ENCODE data around the gene ANP32A.
A peak's percentile ranks its signal among the peaks of the same experiment; 100 is the strongest.
"Not testable (repeated sequence)": the region's sequence is repeated elsewhere in the genome, so short reads cannot be mapped to it uniquely, and the experiment has no call there.

Gene ANP32A
- total RNA-seq, result 59.0 to 243 (median 129) reads per million in 3 experiments

GRCh38 chr15:68820295-68821189 is at the start of gene ANP32A:
Gene ANP32A, minus strand, starts transcription at chr15:68820895. Its CDS starts 144 bp downstream, at chr15:68820751.
- peak; percentile 92 for DNase-seq

DNA sequence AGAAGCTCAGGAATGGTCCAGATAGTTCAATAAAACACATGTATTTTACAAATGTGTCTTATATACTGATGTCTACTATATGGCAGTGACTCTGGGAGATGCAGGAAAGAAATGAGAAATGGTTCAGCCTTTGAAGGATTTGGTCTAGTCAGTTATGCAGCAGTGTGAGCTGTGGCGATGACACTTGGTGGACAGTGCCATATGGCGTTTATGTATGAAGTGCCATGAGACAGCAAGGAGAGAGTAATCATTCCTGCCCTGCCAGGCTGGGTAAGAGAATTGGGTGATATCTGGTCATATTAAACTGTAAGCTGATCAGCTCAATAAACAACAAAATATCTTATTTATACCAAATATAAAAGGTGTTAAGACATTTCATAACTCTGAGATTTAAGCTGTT is 47.6 kb upstream of the ANP32A start:
- no peak for DNase-seq

DNA sequence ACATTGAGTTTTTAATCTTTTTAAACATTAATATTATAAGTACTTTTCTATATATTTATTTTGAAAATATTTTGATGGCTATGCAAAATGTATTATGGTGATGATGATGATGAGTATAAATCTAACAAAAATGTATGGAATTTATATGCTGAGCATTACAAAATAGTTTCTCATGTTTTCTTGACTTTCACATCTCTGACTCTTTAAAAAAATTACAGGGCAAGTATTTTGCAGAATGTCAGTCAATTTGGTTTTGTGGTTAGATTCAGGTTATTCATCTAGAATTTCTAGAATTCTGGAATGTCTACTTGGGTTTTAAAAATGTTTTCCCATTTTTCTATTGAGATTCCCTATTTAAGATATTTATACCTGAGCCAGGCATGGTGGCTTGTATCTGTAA is 41.7 kb upstream of the ANP32A start:
- DNase-seq, result no peak

- not testable (repeated sequence) for DNase-seq
Observed at GRCh38 chr15:68858666-68859065, 38.0 kb upstream of the ANP32A start.

- not testable (repeated sequence) for DNase-seq
Observed at GRCh38 chr15:68857443-68857842, 36.7 kb upstream of the ANP32A start.

DNA sequence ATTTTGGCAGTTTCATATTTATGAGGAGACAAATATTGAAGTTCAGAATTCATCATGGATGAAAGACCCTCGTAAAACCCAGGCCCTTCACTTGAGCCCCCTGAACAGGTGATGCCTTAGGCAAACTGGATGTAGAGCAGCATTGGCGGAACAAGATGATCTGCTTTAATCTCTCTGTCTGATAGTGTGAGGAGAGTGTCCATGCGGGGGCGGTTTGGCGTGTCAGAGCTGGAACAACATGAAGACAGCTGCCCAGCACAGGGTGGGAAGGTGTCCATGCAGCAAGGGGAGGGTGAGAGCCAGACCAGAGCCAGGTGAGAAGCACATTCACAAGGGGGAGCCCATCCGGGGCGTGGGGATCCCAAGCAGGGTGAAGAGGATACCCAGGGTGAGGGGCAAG is 31.8 kb upstream of the ANP32A start:
- no peak for DNase-seq

DNA sequence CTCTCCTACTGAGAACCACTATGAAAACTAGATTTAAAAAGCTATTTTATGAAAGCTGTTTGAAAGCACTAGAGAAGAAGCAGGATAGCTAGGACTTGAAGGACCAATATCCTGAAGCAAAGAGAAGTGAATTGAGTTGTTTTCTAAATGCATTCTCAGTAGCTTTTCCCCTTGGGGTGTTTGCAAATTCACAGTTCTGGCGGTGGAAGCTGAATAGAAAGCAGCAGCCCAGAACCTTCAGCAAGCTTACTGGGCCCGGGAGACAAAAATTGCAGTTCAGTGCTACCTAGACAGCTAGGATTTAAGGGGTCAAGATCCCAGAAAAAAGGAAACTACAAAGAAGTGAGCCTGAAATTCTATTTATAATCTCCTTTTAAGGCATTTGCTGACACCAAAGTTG is 31.3 kb upstream of the ANP32A start:
- no peak for DNase-seq

DNA sequence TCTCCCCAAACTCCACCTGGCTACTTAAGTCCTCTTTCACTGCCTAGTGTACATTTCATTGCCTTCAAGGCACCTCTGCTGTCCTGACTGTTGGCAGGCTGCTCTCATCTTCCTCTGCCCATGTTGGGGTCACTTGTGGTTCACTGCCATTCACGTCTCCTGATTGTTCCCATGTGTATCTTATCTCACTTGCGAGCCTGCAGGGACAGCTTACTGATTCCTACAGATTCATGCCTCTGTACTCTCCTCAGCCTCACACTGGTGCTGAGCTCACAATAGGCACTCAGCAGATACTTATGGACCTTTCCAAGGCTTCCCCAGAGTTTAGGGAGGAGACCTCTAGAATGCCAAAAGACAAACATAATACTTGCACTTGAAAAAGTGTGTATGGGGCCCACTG is 28.8 kb upstream of the ANP32A start:
- DNase-seq, result no peak

DNA sequence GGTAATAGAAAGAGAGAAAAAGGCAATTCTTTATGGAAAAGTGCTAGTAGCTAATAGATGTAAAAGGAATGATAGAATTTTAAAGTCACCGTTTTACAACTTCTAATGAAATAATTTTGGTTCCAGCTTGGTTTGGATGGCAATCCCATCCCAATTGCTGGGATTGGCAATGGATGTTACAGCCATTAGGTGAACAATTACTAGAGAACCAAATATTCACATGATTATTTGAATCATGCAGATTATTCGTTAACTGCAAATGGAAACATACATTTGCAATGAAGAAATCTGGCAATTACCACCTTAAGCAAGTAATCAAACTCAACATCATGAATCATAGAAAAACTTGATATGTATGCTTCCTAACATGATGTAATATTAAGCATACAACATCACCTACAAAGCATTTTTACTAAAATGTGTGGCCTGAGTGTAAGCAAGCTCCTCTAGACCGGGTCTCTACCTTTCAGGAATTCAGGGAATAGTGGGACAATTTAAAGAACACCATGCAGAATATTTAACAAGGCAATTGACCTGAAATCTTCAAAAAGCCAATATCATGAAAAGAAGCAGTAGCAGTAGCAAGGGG is 26.2 kb upstream of the ANP32A start:
- DNase-seq, result no peak

DNA sequence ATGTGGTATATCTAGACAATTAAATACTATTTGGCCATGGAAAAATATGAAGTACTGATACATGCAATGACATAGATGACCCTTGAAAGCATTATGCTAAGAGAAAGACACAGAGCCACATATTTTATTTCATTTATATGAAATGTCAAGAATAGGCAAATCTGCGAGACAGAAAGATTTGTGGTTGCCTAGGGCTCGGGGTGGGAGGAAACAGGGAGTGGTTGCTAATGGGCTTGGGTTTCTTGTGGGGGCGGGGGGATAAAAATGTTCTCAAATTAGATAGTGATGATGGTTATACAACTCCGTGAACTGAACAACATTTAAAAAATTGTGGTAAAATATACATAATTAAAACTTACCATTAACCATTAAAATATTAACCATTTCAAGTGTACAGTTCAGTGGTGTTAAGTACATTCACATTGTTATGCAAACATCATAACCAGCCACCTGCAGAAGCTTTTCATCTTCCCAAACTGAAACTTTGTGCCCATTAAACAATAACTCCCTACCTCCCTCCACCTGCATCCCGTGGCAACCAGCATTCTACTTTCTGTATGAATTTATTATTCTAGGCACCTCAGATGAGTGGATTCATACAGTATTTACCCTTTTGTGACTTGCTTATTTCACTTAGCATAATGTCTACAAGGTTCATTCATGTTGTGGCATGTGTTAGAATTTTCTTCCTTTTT is 24.3 kb upstream of the ANP32A start:
- DNase-seq, result no peak

DNA sequence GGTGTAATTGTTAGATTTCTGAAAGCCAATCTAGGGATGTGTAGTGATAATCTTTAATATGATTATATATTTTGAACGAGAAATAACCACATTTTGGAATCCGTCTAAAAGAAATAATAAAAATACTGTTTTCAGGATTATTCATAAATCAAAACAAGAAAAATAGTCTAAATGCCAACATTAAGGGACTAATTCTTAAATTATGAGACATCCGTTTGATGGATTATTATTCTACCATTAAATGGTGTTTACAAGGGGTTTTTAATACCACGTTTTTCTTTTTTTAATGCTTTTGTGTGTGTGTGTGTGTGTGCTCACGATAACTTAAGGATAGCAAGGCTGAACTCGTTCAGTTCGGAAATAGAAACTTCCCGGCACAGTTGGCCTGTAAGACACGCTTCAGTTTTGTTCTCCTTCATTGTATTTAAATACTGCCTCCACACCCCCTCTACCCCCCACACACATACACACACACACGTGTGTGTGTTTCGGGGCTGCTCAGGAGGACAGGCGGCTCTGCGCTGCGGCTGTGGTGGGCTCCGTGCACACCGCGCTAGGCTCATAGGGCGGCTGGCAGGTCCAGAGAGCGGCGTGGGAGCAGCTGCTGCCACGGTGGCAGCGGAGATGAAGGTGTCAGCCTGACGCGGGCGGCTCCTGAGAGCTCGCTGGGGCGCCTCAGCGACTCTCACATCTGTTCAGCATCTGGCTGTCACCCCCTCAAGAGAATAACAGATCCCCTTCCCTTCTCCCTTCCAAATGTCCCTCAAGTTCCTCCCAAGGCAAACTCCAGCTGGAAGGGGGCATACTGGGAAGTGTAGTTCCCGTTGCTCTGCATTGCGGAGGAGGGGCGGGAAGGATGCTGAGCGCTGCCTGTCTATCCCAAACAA is 23.0 kb upstream of the ANP32A start:
- DNase-seq, result peak; percentile 11

GRCh38 chr15:68842958-68843357 is 22.3 kb upstream of the ANP32A start:
- no peak for DNase-seq

DNA sequence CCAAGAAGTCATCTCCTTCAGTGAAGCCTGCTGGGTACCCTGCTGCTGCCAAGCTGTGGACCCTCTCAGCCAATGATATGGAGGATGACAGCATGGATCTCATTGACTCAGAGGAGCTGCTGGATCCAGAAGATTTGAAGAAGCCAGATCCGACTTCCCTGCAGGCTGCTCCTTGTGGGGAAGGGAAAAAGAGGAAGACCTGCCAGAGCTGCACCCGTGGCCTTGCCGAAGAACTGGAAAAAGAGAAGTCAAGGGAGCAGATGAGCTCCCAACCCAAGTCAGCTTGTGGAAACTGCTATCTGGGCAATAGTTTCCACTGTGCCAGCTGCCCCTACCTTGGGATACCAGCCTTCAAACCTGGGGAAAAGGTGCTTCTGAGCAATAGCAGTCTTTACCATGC is 13.7 kb upstream of the ANP32A start:
- DNase-seq, result no peak

DNA sequence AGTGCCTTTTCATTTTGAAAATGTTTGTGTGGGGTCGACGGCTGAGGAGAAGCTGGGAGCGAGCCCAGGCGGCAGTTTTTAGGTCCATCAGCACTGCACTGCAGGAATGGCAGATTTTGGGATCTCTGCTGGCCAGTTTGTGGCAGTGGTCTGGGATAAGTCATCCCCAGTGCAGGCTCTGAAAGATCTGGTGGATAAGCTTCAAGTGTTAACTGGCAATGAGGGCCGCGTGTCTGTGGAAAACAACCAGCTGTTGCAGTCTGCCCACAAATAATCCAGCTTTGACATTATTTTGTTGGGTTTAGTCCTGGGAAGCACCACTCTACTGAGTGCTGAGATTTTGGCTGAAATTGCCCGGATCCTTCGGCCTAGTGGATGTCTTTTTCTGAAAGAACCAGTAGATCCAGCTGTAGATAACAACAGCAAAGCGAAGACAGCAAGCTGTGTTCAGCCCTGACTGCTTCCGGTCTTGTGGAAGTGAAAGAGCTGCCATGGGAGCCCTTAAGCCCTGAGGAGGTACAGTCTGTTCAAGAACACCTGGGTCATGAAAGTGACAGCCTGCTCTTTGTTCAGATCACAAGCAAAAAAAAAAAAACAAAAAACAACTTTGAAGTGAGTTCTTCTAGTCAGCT is 13.1 kb upstream of the ANP32A start:
- DNase-seq, result peak; percentile 23

DNA sequence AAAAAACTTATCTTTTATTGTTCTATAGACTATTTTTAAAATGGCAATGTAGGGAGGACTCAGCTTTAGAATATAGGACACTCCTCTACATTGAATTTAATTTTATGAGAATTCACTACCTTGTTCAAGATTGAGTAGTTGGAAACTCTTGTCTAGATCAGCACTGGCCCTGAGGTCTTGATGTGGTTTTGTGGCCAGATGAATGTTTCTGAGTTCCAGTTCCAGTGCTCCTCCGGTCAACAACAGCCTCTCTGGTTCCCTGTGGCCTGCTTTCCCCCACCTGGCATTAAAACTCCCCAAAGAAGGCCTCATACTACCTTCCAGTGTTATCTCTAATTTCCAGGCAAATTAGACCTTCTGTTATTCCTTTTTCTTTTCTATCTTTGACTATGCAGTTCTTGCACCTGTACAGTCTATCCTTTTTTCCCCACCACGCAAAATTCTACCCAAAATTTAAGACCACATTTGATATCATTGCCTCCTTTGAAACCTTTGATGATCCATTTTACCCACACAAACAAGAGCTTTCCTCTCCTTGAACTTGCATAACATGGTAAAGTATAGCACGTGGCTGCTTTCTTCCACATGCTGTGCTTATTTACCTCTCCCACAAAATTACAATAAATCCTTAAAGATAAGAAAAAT is 9.6 kb upstream of the ANP32A start:
- DNase-seq, result no peak

- peak; percentile 13 for DNase-seq
Observed at GRCh38 chr15:68829068-68829467, 8.4 kb upstream of the ANP32A start.

- DNase-seq, result no peak
Observed at GRCh38 chr15:68823561-68823960, 2.9 kb upstream of the ANP32A start.

DNA sequence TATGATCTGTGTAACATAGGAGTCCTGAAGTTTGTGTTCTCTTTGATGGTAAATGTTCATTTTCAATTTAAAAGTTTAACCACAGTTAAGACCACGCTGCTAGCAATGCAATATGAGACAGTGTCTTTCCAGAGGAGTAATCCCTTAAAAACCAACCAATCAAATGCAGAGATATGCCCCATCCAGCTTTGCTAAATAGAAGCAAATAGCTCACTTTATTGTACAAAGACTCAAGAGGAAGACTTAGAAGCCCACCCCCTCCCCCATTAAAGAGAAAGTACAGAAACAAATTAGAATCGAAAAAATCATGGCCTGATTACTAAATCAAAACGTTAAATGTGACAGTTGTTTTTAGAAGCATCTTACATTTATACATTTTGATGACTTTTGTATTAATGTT is 2.1 kb upstream of the ANP32A start:
- no peak for DNase-seq

DNA sequence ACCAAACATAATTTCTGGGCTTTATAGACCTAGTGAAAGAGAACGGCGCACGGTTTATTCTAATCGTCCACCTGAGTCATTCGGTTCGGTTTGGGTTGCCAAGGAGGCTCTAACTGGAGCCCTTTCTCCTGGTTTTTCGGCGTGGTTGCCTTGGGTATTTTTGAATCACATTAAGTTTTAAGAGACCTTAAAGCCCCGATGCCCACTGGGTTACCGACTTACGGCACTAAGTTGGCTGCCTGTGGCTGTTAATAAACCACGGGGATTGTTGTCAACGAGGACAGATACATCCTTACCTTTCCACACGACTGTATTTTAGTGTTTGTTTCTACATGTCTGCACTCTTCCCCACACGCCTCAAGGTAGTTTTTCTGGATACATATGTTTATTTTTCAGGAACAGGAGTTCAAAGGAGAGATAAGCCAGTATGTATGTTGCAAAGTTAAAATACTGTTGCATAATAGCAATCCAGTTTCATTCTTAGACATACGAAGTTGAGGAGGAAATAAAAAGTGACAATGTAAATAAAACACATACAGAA is 1.2 kb upstream of the ANP32A start:
- peak; percentile 3 for DNase-seq

- DNase-seq, result peak; percentile 3
Observed at GRCh38 chr15:68821190-68821840, 620 bp upstream of the ANP32A start.

Measured in central memory CD4-positive, alpha-beta T cell (primary cell).